Hypothalamus (tissue), 51 donors: ENCODE data around the gene BTBD1.
"Not testable (repeated sequence)": the region's sequence is repeated elsewhere in the genome, so short reads cannot be mapped to it uniquely, and the experiment has no call there.

Experiments used
- DNase-seq, 51 donors: peaks; one replicate each; lab custom pipeline; 2025; lab: John Stamatoyannopoulos, UW

BTBD1 gene

DNA sequence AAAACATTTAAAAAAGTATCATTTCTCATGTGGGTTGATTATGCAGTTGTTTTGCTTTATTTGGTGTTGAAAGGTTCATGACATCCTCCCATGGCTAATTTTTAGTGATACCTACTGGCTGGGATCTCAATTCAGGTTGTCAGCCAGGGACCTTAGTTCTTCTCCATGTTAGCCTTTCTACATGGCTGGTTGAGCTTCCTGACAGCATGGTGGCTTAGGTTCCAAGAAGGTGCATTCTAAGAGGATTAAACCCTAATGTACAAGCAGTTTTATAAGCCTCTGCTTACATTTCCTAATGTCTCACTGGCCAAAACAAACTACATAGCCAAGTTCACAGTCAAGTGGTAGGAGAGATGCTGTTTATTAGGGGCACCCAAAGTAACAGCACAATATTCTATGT, 31.0 kb upstream of the BTBD1 start:
- DNase-seq, result no peak

DNA sequence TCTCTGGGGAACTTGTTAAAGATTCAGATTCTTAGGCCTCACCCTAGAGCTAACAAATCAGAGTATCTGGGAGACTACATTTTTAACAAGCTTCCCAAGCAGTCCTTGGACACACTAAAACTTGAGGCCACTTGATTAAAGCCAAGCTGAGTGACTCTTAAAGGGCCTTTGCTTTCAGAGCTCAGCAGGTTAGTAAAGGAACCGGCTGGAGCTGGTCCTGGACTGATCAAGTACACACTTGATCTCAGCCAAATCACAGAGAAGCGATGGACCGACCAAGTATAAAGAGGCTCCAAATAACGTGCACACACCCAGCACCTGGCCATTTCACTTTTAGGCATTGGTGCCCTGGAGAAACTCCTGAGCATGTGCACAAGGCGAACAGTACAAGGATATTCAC, 27.5 kb upstream of the BTBD1 start:
- DNase-seq, result no peak

DNA sequence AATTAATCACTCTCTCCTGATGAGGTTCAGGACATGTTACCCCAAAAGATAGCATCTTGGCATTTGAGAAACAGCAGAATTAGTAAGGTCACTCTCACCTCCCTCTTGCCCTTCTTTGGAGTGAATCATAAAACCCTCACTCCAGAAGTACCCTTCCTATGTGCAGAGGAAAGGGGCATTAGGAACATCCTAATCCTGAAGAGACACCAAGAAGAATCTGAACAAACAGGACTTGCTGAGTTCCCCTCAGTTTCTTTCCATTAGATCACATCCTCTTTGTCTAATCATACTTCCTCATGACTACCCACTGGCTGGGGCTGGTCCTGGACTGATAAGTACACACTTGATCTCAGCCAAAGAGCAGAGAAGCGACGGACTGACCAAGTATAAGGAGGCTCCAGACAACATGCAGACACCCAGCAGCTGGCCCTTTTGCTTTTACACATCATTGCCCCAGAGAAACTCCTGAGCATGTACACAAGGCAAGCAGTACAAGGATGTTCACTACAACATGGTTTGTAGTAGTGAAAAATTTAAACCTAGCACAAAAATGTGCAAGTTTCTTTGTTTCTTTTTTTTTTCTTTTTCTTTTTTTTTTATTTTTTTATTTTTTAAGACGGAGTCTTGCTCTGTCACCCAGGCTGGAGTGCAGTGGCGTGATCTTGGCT, 25.4 kb upstream of the BTBD1 start:
- DNase-seq, result peak in 11 of 51 donors; percentile 3 to 21 (median 10)

DNA sequence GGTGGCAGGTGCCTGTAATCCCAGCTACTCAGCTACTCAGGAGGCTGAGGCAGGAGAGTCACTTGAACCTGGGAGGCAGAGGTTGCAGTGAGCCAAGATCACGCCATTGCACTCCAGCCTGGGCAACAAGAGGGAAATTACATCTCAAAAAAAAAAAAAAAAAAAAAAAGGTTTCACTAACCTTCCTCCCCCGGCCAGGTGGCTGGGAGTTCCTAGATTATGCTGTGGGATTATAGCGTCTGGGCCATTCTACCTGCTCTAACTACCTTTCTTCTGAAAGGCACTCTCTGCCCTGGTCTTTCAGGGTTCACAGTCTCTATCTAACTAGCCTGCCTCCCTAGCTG, 24.9 kb upstream of the BTBD1 start:
- DNase-seq, result not testable (repeated sequence)

DNA sequence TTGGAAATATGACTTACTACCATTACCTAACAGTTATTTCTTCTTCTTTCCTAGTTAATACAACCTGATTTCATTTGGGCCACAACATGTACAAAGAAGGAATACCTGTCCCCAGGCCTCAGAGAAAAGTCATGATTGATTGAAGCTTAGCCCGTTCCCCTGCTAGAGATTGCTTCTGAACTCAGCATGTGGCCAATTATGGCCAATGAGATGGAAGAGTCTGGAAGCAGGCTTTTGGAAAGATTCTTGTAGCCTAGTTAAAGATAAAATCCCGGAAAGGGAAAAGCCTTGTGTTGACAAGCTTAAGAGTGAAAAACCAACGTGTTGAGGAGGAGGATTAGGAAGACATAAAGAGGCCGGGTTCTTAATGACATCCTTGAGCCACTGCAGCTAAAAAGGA, 23.4 kb upstream of the BTBD1 start:
- no peak for DNase-seq

DNA sequence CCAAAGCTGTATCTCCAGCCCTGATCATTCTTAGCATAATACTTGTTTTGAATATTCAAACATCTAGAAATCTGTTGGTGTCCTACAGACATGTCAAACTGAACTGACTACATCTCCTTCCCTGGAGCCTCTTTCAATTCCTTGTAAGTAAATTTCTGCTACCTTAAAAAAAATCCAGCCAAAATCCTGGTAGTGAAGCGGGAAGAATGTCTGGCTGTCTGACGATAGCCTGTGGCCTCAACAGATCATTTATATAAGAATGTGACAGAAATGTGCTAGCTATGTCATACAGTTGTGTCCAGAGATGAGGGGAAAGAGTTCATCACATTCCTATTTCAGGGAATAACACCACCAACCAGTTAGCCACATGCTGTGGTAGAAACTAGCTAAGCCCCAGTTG, 21.8 kb upstream of the BTBD1 start:
- DNase-seq, result no peak

DNA sequence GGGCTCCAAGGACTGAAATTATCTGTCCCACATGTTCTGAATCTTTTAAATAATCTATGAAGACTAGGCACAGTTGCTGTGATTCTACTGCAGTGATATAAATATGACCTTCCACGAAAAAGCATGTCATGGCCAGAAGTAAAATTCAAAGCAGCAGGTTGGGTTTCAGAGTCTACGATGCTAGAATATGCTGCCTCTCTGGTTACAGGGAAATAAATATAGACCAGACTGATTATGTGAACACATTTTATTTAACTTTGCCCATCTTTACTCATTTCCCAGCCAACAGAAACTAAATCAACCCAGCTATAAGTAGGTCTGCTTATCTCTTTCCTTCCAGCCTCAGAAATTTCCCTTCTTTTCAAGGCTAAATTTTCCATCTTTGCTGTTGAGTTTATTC, 20.5 kb upstream of the BTBD1 start:
- DNase-seq, result no peak

DNA sequence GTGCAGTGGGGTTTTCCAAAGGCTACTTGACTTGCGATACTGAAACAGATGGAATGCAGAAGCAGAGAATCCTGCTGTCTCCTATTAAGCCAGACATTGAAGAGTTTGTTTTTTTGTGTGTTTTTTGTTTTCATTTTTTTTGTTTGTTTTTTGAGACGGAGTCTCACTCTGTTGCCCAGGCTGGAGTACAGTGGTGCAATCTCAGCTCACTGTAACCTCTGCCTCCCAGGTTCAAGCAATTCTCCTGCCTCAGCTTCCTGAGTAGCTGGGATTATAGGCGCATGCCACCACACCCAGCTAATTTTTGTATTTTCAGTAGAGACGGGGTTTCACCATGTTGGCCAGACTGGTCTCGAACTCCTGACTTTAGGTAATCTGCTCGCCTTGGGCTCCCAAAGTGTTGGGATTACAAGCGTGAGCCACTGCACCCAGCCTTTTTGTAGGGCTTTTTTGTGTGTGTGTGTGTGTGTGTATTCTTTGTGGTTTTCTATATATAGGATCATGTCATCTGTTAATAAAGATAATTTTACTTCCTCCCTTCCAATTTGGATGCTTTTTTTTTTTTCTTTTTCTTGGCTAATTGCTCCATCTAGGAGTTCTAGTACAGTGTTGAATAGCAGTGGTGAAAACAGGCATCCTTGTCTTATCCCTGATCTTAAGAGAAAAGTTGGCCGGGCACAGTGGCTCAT, 19.0 kb upstream of the BTBD1 start:
- not testable (repeated sequence) for DNase-seq

DNA sequence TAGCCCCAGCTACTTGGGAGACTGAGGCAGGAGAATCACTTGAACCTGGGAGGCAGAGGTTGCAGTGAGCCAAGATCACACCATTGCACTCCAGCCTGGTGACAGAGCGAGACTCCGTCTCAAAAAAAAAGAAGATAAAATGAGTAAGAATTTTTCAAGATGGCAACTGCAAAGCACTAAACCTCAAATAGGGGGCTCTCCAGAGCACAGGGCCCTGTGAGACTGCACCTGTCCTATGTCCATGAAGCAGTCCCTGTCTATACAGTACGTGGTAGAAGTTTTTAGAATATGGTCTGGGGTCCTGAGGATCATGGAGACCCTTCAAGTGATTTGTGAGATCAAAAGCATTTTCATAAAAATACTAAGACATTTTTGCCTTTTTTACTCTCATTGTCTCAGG, 18.4 kb upstream of the BTBD1 start:
- not testable (repeated sequence) for DNase-seq

DNA sequence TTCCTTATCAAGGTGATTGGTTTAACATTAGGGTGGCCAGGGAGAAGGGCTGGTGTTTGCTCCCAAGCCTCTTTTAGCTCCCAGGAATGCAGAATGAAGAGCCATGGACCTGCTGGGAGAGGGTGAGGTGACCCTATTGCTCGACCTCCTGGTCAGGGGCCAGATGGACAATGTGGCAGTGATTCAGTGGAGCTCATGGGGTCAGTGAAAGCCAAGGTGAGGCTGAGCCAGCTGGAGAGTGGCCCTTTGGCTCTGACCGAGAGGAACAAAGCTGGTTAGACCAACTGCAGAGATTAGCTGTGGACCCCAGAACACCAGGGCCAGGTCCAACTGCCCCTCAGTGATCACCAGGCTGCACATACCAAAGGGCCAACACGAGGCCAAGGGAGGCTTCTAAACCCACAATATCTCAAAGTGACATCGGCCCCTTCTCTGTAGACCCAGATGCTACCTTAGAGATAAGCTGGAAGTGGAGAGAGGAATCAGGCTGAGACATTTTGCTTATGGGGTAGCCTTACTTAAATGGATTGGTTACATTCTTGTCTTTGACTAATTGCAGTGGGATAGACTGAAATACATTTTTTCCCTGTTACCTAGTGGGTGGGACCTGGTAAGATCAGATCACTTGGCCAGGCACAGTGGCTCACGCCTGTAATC, 15.8 kb upstream of the BTBD1 start:
- DNase-seq, result no peak

DNA sequence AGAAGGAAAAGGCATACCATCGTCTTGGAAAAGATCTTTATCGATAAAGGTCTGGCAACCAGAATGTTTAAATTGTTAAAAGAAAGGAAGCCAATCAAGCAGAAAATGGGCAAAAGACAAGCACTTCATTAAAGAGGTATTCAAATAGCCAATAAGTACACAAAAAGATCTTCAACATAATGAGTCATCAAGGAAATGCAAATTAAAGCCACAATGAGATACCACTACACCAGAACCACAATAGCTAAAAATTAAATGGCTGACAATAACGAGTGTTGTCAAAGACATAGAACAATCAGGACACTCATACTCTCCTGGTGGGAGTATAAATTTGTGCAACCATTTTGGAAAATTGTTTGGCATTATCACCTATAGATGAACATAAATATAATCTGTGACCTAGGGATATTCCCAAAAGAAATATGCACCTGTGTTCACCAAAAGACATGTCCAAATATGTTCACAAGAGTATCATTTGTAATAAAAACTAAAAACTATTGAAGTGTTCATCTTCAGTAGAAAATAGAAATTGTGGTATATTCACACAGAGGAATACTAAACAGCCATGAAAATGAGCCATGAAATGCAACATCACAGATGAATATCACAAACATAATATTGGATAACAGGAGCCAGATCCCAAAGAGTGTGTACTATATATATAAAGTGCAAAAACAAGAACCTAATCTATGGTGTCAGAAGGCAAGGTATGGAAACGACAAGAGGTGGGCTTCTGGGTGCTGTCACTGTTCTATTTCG, 14.4 kb upstream of the BTBD1 start:
- DNase-seq, result no peak

DNA sequence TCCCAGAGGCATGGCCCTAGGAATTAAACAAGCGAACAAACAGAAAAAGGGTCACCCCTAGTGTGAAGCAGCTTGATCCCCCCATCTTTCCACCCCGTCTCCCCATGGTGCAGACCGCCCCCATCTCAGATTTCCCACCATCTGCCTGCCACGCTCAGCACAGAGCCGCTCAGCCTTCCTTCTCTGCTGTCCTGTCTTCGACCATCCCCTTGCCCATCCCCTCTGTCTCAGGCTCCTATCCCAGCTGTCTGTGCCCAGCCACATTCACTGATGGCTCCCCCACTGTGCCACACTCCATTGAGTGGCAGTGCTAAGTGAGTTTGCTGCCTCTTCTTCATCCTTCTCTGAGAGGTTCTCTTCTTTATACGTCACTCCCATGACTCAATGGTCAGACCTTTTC, 11.7 kb upstream of the BTBD1 start:
- no peak for DNase-seq

DNA sequence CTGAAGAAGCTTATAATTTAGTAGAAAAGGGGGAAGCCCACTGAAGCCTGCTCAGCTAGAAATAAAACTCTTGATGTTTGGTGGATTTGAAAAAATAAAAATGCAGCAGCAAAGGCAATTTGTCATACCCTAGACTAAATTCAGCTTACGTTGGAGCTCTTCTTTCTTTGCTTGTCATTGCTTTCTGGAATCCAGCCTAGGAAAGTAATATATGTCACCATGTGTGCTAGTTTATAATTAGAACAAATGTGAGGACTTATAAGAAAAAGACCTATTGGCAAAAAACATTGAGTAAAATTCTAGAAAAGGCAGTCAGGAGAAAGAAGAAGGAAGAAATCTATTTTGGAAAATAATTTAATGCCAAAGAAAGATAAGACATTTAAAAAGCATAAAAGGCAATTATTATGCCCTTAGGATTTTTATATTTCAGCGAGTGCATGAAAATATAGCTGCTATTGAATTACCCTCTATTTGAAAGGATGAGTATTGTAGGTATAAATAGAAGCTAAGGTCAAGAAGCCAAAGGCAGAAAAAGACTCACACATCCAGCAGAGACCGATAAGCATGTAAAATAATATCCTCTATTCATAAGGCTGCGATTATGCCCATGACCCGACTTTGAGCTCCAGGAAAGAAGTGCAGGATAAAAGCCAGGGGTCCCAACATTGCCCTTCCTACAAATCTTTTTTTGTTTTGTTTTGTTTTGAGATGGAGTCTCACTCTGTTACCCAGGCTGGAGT, 10.6 kb upstream of the BTBD1 start:
- DNase-seq, result no peak

DNA sequence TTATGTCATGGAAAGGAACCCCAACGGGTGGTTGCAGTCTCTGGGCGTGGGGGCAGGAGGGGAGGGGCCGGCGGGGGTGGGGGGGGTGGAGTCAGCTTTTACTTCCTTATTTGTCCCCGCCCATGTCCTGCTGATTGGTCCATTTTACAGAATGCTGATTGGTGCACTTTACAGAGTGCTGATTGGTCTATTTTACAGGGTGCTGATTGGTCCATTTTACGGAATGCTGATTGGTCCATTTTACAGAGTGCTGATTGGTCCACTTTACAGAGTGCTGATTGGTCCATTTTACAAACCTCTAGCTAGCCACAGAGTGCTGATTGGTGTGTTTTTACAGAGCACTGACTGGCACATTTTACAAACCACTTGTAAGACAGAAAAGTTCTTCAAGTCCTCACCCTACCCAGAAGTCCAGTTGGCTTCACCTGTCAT, 2.2 kb upstream of the BTBD1 start:
- not testable (repeated sequence) for DNase-seq

DNA sequence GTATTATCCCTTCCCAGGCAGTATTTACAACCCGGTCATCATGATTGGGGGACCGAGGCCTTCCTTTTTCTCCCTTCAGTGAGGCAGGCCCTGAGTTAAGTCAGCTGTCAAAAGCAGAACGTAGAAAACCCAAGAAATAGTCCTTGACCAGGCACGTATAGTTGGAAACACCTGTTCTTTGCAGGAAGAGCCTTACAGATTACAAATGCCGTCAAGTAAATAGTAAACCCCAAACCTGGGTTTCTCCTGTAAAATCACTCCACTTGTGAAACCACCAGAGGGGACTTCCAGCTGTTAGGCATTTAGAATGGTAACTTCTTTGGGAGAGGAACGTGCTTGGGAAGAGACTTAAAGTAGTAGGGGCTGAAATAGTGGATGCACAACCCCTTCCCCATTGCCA, 1.0 kb upstream of the BTBD1 start:
- no peak for DNase-seq

DNA sequence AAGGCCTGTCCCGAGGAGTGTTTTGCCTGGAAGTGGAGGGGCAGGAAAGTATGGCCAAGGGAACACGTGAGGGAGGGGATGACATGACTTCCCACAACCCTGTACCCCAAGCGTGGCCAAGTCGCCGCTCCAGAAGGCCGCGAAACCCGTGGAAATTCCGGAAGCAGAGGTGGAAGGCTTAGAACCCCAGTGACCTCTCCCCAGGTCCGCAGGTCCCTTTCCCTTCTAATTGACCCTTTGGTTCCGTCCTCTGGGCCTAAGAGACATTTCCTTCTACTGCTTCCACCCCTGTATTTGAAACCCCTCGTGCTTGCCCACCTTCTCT, 548 bp upstream of the BTBD1 start:
- DNase-seq, result peak in 1 of 51 donors; percentile 49

DNA sequence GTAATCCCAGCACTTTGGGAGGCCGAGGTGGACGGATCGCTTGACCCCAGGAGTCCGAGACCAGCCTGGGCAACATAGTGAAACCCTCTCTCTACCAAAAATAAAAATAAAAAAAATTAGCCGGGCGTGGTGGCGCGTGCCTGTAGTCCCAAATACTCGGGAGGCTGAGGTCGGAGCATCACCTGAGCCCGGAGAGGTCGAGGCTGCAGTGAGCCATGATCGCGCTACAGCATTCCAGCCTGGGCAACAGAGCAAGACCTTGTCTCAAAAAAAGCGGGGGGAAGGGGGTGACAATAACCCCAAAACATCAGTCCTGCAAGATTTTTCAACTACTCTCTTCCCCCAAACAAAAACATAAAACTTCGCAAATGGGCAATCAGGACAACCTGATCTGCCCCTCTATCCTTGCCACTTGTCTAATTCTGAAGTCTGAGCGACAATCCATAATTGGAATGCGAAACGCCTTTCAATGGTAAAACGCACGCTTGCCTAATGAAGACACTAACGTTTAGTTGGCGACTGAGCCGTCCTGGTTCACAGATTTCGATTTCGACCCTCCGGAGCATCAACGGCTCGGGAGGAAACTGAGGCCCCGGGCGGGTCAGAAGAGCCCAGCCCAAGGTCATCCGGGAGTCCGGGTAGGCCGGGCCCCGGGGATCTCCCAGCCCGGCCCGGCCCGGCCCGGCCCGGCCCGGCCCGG, 868 bp downstream of the BTBD1 start:
- peak in 7 of 51 donors; percentile 26 to 55 (median 39) for DNase-seq

DNA sequence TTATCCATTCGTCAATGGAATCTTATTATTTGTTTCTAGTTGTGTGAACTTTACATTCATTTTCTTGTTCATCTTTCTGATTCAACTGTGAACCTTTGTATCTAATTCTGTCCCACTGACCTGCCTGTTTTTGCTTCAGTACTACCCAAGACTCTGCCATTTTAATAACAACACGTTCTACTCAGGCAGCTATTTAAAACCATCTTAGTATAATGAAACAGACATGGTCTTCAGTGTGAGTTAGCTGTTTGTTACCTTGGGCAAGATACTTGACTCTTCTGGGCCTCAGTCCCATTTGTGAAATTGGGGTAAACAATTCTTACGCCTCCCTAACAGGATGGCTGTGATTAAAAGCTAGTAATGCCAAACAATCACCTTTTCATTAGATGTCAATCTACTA, 1.6 kb downstream of the BTBD1 start:
- no peak for DNase-seq

DNA sequence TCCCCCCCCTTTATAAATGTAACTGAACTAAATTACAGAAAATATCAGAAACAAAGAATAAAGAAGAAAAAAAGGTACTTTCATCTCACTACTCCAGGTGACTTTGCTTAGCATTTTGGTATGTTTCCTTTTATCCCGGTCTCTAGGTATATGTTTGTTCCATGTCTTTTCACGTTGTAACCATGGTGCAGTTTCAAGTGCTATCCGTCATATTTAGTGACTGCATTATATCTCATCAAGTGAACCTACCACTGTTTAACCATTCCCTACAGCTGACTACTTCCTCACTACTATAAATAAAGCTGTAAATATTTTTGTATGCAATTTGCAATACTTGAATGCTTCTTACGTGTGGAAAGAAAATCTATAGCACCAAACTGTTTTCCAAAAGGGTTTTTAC, 2.2 kb downstream of the BTBD1 start:
- no peak for DNase-seq

DNA sequence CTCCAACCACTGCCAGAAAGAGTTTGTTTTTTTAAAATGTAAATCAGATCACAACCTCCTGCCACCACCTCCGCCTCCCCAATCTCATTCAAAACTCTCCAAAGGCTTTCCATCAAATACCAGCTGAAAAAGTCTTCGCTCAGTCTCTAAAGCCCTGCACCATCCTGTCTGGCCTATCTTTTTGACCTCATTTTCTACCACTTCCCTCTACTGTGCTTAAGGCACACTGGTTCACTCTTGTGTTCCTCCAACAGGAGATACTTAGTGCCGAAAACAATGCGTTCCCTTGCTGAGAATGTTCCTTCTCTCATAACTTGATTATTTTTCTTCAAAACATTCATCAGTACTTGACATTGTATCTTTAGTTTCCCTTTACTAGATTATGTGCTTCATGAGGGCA, 3.5 kb downstream of the BTBD1 start:
- DNase-seq, result peak in 1 of 51 donors; percentile 8
